Endothelial cell of coronary artery (primary cell): ENCODE data around the gene NCF1. TPM values are rescaled to one million over a fixed set of nuclear protein-coding genes. Genes with fewer than 3 reads are reported as not detected.

Source experiments
- total RNA-seq: library from RNA; depleted of rRNA; stranded (reverse); fragments of >200 nt; gene quantifications from 2 replicates; pipeline ENCODE4 v1.2.3, GENCODE V29; 2014

NCF1 gene
- total RNA-seq: 0.09 TPM in 1 of 2 replicates, not detected in the other

GRCh38 chr7:74773760-74774750 is at the start of gene NCF1:
TSS of gene NCF1 (plus strand) at chr7:74774011. CDS start at chr7:74774032, 21 bp downstream.

Other genes with a start within 250 kb of the NCF1 start
- gene GTF2I, start 116.3 kb upstream of the NCF1 start, total RNA-seq: 81.4 and 104 TPM in 2 replicates
- 4.8 and 5.2 TPM in 2 replicates for gene GTF2IRD2, start 77.6 kb downstream of the NCF1 start, total RNA-seq
- gene CASTOR2, start 190.7 kb downstream of the NCF1 start, total RNA-seq: 7.2 and 11.2 TPM in 2 replicates